HEK293 (cell line): ENCODE data around the gene CTCF.

Source experiments
- GLIS2 ChIP-seq: fragments of 450-650 bp; formaldehyde crosslinking; IDR thresholded peaks from 2 replicates; pipeline ENCODE4 v1.5.1; 2016; ENCODE audit warnings: missing biosample characterization, missing genetic modification characterization
- IKZF3 ChIP-seq: fragments of 450-650 bp; IDR thresholded peaks from 2 replicates; pipeline ENCODE4 v1.5.0; 2018; ENCODE audit warnings: missing biosample characterization, mild to moderate bottlenecking, missing genetic modification characterization, moderate library complexity
- INSM2 ChIP-seq: fragments of 450-650 bp; formaldehyde crosslinking; IDR thresholded peaks from 2 replicates; pipeline ENCODE4 v1.5.1; 2016; ENCODE audit warnings: missing biosample characterization, missing genetic modification characterization
- KLF1 ChIP-seq: fragments of 450-650 bp; formaldehyde crosslinking; IDR thresholded peaks from 2 replicates; pipeline ENCODE4 v1.5.1; 2016; ENCODE audit warnings: missing biosample characterization, missing genetic modification characterization
- KLF17 ChIP-seq: fragments of 450-650 bp; formaldehyde crosslinking; IDR thresholded peaks from 2 replicates; pipeline ENCODE4 v1.5.1; 2016; ENCODE audit warnings: missing biosample characterization, missing genetic modification characterization
- OSR2 ChIP-seq: fragments of 450-650 bp; formaldehyde crosslinking; IDR thresholded peaks from 2 replicates; pipeline ENCODE4 v1.5.1; 2016; ENCODE audit warnings: missing biosample characterization, missing genetic modification characterization
- ZBTB10 ChIP-seq: fragments of 450-650 bp; formaldehyde crosslinking; IDR thresholded peaks from 2 replicates; pipeline ENCODE4 v1.5.1; 2016; ENCODE audit warnings: missing biosample characterization, missing genetic modification characterization
- ZBTB11 ChIP-seq: fragments of 450-650 bp; formaldehyde crosslinking; conservative IDR thresholded peaks from 2 replicates; pipeline ENCODE4 v1.5.1; 2016; ENCODE audit warnings: low read depth, missing biosample characterization, missing genetic modification characterization
- ZEB2 ChIP-seq: fragments of 450-650 bp; formaldehyde crosslinking; IDR thresholded peaks from 2 replicates; pipeline ENCODE4 v1.5.1; 2016; ENCODE audit warnings: missing biosample characterization, missing genetic modification characterization
- ZFP37 ChIP-seq: fragments of 450-650 bp; formaldehyde crosslinking; IDR thresholded peaks from 2 replicates; pipeline ENCODE4 v1.5.1; 2016; ENCODE audit warnings: missing biosample characterization, missing genetic modification characterization
- ZIC2 ChIP-seq: fragments of 450-650 bp; formaldehyde crosslinking; IDR thresholded peaks from 2 replicates; pipeline ENCODE4 v1.5.1; 2016; ENCODE audit warnings: missing biosample characterization, missing genetic modification characterization
- ZNF133 ChIP-seq: fragments of 450-650 bp; formaldehyde crosslinking; IDR thresholded peaks from 2 replicates; pipeline ENCODE4 v1.5.1; 2016; ENCODE audit warnings: missing biosample characterization, missing genetic modification characterization
- ZNF174 ChIP-seq: fragments of 450-650 bp; formaldehyde crosslinking; IDR thresholded peaks from 2 replicates; pipeline ENCODE4 v1.5.0; 2017; ENCODE audit warnings: missing biosample characterization, mild to moderate bottlenecking, missing genetic modification characterization
- ZNF350 ChIP-seq: fragments of 450-650 bp; formaldehyde crosslinking; IDR thresholded peaks from 2 replicates; pipeline ENCODE4 v1.5.0; 2017; ENCODE audit warnings: missing biosample characterization, mild to moderate bottlenecking, missing genetic modification characterization
- ZNF366 ChIP-seq: fragments of 450-650 bp; formaldehyde crosslinking; conservative IDR thresholded peaks from 2 replicates; pipeline ENCODE4 v1.5.1; 2016; ENCODE audit warnings: missing biosample characterization, missing genetic modification characterization
- ZNF548 ChIP-seq: fragments of 450-650 bp; formaldehyde crosslinking; IDR thresholded peaks from 2 replicates; pipeline ENCODE4 v1.5.1; 2016; ENCODE audit warnings: missing biosample characterization, missing genetic modification characterization
- ZNF571 ChIP-seq: fragments of 450-650 bp; formaldehyde crosslinking; IDR thresholded peaks from 2 replicates; pipeline ENCODE4 v1.5.0; 2017; ENCODE audit warnings: missing biosample characterization, missing genetic modification characterization
- ZNF626 ChIP-seq: fragments of 450-650 bp; sonication (Bioruptor Pico); formaldehyde crosslinking; IDR thresholded peaks from 2 replicates; pipeline ENCODE4 v1.5.1; 2018; ENCODE audit warnings: missing biosample characterization, missing genetic modification characterization, inconsistent platforms
- ZNF629 ChIP-seq: fragments of 450-650 bp; formaldehyde crosslinking; IDR thresholded peaks from 2 replicates; pipeline ENCODE4 v1.5.1; 2017; ENCODE audit warnings: missing biosample characterization, missing genetic modification characterization
- ZNF639 ChIP-seq: fragments of 450-650 bp; formaldehyde crosslinking; IDR thresholded peaks from 2 replicates; pipeline ENCODE4 v1.5.1; 2016; ENCODE audit warnings: missing biosample characterization, missing genetic modification characterization
- ZNF664 ChIP-seq: fragments of 450-650 bp; formaldehyde crosslinking; IDR thresholded peaks from 2 replicates; pipeline ENCODE4 v1.5.1; 2016; ENCODE audit warnings: missing biosample characterization, missing genetic modification characterization
- ZNF670 ChIP-seq: fragments of 450-650 bp; formaldehyde crosslinking; IDR thresholded peaks from 2 replicates; pipeline ENCODE4 v1.5.1; 2016; ENCODE audit warnings: missing biosample characterization, missing genetic modification characterization, low read depth
- ZSCAN5A ChIP-seq: fragments of 450-650 bp; formaldehyde crosslinking; IDR thresholded peaks from 2 replicates; pipeline ENCODE4 v1.5.1; 2016; ENCODE audit warnings: missing biosample characterization, missing genetic modification characterization
- TF ChIP-seq, protein P1 (sequence below): fragments of 450-650 bp; formaldehyde crosslinking; IDR thresholded peaks from 2 replicates; pipeline ENCODE4 v1.5.1; 2016; ENCODE audit warnings: missing biosample characterization, missing genetic modification characterization

The CTCF gene

GRCh38 chr16:67561824-67562525, 351 bp upstream of the CTCF start (continued):
- TF ChIP-seq ZBTB11 (tag by site-specific recombination): peak; percentile 73
- TF ChIP-seq ZNF133: no peak
- TF ChIP-seq KLF17 (tag by site-specific recombination): no peak
- no peak for TF ChIP-seq INSM2 (tag by site-specific recombination)
- no peak for TF ChIP-seq ZNF548 (tag by site-specific recombination)
- TF ChIP-seq ZEB2: peak; percentile 73; the same call in 1 of the 2 replicates
- peak; percentile 98 for TF ChIP-seq KLF1
- no peak for TF ChIP-seq ZNF350
- TF ChIP-seq ZNF571 (tag by site-specific recombination): no peak
- TF ChIP-seq GLIS2 (tag by site-specific recombination): peak; percentile 69
- no peak for TF ChIP-seq ZFP37 (tag by site-specific recombination)
- TF ChIP-seq ZNF664: no peak
- TF ChIP-seq ZBTB10 (tag by site-specific recombination): peak; percentile 82
- no peak for TF ChIP-seq ZNF366 (tag by site-specific recombination)
- no peak for TF ChIP-seq ZNF639 (tag by site-specific recombination)
- TF ChIP-seq ZNF626: 0 out of 2 replicates have a peak, but pooled peaks have one; percentile 9
- TF ChIP-seq ZSCAN5A (tag by site-specific recombination): no peak
- TF ChIP-seq ZNF629 (tag by site-specific recombination): peak; percentile 57; the same call in 1 of the 2 replicates
- TF ChIP-seq, protein P1, sequence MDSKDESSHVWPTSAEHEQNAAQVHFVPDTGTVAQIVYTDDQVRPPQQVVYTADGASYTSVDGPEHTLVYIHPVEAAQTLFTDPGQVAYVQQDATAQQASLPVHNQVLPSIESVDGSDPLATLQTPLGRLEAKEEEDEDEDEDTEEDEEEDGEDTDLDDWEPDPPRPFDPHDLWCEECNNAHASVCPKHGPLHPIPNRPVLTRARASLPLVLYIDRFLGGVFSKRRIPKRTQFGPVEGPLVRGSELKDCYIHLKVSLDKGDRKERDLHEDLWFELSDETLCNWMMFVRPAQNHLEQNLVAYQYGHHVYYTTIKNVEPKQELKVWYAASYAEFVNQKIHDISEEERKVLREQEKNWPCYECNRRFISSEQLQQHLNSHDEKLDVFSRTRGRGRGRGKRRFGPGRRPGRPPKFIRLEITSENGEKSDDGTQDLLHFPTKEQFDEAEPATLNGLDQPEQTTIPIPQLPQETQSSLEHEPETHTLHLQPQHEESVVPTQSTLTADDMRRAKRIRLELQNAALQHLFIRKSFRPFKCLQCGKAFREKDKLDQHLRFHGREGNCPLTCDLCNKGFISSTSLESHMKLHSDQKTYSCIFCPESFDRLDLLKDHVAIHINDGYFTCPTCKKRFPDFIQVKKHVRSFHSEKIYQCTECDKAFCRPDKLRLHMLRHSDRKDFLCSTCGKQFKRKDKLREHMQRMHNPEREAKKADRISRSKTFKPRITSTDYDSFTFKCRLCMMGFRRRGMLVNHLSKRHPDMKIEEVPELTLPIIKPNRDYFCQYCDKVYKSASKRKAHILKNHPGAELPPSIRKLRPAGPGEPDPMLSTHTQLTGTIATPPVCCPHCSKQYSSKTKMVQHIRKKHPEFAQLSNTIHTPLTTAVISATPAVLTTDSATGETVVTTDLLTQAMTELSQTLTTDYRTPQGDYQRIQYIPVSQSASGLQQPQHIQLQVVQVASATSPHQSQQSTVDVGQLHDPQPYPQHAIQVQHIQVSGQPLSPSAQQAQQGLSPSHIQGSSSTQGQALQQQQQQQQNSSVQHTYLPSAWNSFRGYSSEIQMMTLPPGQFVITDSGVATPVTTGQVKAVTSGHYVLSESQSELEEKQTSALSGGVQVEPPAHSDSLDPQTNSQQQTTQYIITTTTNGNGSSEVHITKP (tag by site-specific recombination): peak; percentile 75
- TF ChIP-seq ZNF670 (tag by site-specific recombination): no peak
- TF ChIP-seq IKZF3 (tag by site-specific recombination): peak; percentile 77
- TF ChIP-seq OSR2 (tag by site-specific recombination): no peak
- no peak for TF ChIP-seq ZIC2 (tag by site-specific recombination)
- TF ChIP-seq ZNF174: no peak
